ENCODE data around the gene ARHGAP33.

Gene ARHGAP33

GRCh38 chr19:35740423-35741202 is 34.8 kb upstream of the ARHGAP33 start:
- peak; percentile 90 for DNase-seq (ENCODE audit: low read depth)

GRCh38 chr19:35741203-35741515 is 34.2 kb upstream of the ARHGAP33 start:
- DNase-seq (ENCODE audit: low read depth), result no peak

DNA sequence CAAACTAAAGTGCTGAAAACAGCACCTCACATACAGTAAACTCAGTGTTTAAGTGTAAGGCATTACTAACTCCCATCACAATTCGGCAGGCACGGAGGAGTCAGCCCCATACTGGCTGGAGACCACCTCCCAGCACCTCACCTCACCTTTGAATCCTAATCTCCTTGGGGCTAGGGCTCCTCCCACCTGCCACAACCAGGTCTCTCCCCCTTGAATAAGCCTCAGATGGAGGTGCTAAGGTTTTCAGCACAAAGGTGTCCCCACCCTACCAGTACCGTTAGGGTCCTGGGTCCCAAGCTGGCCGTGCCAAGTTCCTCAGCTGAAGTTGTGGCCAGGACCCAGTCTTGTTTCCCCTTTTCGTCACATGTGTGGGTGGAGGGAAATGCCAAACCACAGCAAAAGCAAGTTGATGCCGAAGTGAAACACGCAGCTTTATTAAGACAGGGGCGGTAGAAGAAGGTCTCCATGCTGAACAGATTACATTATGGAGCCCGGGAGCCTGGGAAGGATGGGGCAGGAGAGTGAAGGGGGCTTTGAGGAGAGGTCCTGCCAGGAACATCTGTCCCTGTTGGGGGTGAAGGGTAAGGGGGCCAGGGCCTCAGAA is 33.1 kb upstream of the ARHGAP33 start, which contains the start of gene IGFLR1:
Gene IGFLR1 (minus strand): TSS at position 332 of the 604 bp plus-strand sequence. CDS start 1,272 bp downstream, outside the sequence.
- no peak for DNase-seq (ENCODE audit: low read depth)

GRCh38 chr19:35743640-35744429 is 31.5 kb upstream of the ARHGAP33 start:
- DNase-seq (ENCODE audit: low read depth), result no peak

DNA sequence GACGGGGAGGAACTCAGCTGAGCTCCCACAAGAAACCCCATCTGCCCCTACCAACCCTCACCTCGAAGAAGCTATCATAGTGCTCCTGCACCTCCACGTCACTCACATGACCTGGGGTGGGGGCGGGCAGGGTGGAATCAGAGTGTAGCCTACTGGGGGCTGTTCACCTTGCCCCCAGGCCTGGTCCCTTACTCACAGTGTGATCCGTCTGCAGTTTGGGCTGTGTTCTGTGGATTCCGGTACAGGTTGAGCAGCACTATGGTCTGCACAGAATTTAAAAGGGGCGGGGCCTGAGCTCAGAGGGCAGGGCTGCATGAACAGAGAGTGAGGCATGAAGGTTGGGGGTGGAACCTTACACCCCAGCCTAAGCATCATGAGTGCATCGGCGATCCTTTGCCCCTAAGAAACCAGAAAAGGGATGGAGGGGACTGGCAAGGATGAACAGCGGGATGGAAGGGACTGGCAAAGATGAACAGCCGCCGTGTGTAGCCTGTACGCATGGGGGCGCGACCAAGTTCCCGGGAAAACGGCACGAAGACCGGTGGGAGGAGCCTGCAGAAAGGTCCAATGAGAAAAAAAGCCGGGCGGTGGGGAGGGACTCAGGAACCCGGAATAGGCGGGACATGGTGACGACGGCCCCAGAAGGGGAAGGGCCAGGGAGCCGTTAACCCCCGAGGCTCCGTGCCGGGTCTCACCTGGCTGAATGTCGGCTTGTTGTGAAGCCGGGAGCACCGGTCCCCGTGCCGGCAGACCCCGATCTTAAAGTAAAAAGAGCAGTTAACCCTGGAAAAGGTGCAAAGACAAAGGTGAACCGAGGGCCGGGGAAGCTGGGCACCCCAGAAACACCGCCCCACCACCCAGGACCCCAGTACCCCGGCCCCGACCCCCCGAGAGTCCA is 30.7 kb upstream of the ARHGAP33 start:
- peak; percentile 91 for DNase-seq (ENCODE audit: low read depth)

DNA sequence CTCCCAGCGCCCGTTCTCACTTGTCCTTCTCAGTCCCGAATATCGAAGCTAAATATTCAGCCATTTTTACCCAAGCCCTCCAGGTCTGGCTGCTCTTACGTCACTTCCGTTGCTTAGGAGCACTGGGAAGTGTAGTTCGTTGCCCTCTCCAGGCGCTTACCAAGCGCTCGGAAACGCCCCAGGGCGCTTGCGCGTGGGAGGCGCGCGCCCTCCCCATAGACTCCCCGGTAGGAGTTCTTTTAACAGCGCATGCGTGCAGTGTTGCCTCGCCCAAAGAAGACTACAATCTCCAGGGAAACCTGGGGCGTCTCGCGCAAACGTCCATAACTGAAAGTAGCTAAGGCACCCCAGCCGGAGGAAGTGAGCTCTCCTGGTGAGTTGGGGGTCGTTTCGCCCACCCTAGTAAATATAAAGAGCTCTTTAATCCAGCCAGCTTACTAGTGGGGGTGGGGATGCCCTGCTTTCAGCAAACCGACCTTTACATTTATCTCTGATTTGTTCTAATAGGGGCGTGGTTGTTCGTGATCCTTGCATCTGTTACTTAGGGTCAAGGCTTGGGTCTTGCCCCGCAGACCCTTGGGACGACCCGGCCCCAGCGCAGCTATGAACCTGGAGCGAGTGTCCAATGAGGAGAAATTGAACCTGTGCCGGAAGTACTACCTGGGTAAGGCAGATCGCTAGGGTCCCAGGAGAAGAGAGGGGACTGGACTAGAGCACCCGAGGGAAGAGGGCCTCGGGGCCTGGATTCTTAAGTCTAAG is 29.9 kb upstream of the ARHGAP33 start, which contains the start of the genes PSENEN and U2AF1L4:
Gene PSENEN (plus strand): TSS at position 324 of the 759 bp plus-strand sequence. CDS start 280 bp downstream, at position 604.
Gene U2AF1L4 (minus strand): TSS at position 91 of the 759 bp plus-strand sequence. CDS start 27 bp downstream, at position 64.
- DNase-seq (ENCODE audit: low read depth), result peak; percentile 99

DNA sequence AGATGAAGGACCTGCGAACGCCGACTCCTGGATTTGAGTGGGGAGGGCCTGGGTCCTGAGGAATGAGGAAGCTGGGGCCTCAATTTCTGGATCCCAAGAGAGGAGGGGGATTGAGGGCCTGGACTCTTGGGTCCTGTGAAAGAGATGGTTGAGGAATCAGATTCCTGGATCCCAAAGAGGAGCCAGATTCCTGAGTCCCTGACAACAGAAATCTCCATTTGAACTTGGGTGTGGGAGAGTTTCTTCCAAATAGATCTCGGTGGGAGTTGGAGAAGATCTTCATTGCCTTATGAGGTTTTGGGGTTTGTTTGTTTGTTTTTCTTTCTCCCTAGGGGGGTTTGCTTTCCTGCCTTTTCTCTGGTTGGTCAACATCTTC is 29.3 kb upstream of the ARHGAP33 start:
- DNase-seq (ENCODE audit: low read depth), result no peak

DNA sequence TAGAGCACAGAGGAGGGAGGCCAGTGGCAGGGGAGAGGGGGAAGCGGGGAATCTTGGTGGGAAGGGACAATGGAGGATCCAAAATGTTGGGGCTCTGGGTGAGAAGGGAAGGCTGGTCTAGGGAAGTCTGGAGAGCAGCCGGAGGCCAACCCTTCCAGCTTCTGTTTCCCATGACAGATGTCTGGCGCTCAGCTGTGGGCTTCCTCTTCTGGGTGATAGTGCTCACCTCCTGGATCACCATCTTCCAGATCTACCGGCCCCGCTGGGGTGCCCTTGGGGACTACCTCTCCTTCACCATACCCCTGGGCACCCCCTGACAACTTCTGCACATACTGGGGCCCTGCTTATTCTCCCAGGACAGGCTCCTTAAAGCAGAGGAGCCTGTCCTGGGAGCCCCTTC is 28.8 kb upstream of the ARHGAP33 start:
- no peak for DNase-seq (ENCODE audit: low read depth)

DNA sequence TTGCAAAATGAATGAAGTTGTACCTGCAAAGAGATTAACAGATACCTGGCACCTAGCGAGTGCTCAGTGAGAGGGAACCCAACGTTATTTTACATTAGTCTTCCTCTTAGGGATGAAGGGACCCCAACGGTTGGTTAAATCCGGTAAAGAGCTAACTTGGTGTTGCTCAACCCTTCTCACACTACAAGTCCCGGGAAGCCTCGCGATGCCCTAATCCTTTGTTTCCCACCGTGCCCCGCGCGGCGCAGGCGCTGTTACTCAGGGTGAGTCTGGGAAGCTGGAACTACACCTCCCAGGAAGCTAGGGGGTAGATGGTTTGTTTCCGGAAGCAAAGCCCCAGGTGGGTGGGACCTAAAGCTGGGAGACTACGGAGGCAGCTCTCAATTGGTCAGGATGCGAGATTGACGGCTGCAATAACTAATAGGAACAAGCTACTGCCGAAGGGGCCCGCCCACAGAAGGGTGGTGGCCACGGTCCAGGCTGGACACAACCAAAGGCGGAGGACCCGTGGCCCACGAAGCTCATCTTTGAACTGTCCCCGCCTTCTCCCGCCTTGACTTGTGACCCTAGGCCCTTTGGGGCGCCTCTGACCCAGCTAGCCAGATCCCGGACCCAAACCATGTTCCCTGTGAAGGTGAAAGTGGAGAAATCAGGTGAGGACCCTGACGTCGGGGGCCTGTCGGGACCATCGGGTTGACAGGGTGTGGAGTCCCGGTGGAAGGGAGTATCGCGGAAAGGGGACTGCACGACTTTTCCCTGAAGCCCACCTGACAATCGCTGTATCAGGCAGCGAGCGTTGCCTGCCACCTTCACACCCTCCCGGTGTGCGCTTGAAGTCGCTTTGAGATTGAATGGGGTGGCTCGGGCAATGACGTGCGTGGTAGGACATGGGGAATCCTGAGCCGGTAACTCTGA is 27.0 kb upstream of the ARHGAP33 start, which contains the start of gene LIN37:
Gene LIN37 (plus strand): TSS at position 471 of the 915 bp plus-strand sequence. CDS start 149 bp downstream, at position 620.
- DNase-seq (ENCODE audit: low read depth), result peak; percentile 99

DNA sequence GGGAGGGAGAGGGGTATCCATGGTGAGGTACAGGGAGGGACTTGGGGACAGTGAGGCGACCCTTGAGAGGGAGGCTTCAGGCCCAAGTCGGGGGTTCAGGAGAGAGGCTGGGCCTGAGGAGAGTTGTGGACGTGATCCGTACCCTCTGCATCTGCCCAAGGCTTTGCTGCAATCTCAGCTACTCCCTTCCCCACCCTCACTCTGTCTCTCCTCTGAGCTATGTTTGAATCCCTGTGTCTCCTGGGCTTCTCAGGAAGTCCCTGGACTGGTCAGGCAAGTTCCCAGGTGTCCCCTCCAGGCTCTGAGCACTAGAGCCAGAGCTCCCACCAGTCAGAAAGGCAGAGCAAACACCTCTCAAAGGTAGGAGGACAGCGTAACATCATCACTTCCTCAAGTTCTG is 25.2 kb upstream of the ARHGAP33 start:
- no peak for DNase-seq (ENCODE audit: low read depth)

GRCh38 chr19:35751839-35752745 is 23.3 kb upstream of the ARHGAP33 start:
- no peak for DNase-seq (ENCODE audit: low read depth)

DNA sequence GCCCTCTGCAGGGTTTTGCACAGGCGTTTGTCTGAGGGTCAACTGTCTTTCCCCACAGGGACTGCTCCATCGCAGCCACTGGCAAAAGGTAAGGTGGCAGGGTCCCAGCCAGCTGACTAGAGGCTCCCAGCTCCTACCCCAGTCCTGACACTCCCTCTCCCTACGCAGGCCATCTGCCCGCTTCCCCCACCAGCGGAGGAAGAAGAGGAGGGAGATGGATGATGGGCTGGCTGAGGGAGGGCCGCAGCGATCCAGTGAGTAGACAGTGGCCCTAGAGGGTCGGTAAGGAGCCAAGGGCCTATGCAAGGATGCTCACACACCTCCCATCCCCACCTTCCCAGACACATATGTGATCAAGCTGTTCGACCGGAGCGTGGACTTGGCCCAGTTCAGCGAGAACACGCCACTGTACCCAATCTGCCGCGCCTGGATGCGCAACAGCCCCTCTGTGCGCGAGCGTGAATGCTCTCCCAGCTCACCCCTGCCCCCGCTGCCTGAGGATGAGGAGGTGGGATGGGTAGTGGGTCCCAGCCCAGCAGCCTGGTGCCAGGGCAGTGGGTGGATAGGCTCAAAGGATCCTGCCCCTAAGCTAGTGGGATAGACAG is 22.5 kb upstream of the ARHGAP33 start:
- DNase-seq (ENCODE audit: low read depth), result no peak

DNA sequence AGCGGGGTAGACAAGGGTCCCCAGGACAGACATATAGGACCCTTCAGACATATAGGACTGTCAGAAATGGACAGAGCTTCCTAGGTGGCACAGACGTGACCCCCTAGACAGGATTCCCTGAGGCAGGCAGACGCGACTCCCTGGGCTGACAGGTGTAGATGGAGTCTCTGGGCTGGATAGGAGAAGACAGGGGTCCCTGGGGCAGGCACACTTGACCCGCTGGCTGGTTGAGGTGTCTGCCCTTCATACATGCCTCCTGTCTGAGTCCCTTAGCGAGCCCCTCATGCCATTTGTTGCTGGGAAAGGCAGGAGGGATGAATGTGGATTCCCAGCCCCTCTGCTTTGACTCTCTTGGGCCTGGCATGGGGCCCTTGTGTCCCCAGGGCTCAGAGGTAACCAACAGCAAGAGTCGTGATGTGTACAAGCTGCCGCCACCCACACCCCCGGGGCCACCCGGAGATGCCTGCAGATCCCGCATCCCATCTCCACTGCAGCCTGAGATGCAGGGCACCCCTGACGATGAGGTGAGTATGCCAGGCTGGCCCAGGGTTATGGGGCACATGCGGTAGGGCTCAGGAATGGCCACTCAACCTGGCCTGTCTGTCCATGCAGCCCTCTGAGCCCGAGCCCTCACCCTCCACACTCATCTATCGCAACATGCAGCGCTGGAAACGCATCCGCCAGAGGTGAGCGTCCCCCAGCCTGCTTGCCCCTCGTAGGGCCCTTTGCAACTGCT is 21.6 kb upstream of the ARHGAP33 start:
- no peak for DNase-seq (ENCODE audit: low read depth)

DNA sequence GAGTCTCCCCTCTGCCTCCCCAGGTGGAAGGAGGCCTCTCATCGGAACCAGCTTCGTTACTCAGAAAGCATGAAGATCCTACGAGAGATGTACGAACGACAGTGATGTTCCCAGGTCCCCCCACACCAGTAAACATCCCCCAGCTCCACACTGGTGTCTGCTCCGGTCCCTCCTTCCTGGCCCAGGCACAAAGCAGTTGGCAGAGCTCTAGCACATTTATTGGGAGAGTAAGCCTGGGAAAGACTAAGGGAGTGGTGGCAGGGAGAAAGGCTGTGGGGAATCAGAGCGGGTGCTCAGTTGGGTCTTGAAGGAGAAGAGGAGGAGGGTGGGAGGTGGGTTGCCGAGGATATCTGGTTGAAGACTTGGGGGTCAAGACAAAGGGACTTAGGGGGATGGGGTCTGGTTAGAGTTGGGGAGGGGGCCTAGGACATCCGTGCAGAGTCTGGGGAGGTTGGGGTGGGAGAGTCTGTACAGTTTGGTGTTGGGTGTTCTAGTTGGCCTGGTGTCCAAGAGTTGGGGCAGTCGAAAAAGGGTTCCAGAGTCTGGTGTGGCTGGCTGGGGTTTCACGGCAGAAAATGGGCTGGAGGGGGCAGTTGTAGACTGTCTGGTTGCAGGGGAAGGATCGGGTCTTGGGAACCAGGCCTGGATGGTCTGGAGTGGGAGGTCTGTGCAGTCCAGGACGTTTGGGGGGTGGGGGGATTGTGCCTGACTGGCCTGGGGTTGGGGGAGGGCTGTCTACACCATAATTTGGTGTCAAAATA is 20.8 kb upstream of the ARHGAP33 start:
- no peak for DNase-seq (ENCODE audit: low read depth)

- no peak for DNase-seq (ENCODE audit: low read depth)
These were observed 20.2 kb upstream of the ARHGAP33 start for GRCh38 chr19:35755131-35755549.

GRCh38 chr19:35755550-35756376 is 19.6 kb upstream of the ARHGAP33 start:
- DNase-seq (ENCODE audit: low read depth), result no peak

Measured in GM04504 (cell line).